DMS79 treated with DMSO at 0.1 percent for 48 hours (cell line): ENCODE data around the gene TRABD2B.

Experiments
- DNase-seq: peaks from one replicate; lab custom pipeline; 2025; lab: John Stamatoyannopoulos, UW

The TRABD2B gene

GRCh38 chr1:47757226-47757975, 239.8 kb downstream of the TRABD2B start:
- no peak for DNase-seq

DNA sequence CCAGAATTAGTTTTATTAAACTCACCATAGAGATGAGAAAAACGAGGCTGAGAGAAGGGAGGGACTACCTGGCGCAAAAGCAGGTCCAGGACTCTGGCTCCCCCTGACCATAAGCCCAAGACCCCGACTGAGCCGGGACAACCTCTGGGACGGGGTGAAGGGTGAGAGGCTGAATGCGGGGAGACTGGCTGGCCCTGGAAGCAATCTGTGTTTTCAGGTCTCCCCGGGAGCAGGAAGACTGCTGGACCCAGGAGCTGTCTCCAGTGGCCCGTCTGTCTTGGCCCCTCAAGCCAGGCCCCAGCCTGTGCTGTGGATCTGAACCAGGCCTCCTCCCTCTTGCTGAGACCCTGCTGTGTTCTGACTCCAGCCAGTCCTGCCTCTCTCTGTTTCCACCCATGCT, 240.8 kb downstream of the TRABD2B start:
- DNase-seq, result no peak

DNA sequence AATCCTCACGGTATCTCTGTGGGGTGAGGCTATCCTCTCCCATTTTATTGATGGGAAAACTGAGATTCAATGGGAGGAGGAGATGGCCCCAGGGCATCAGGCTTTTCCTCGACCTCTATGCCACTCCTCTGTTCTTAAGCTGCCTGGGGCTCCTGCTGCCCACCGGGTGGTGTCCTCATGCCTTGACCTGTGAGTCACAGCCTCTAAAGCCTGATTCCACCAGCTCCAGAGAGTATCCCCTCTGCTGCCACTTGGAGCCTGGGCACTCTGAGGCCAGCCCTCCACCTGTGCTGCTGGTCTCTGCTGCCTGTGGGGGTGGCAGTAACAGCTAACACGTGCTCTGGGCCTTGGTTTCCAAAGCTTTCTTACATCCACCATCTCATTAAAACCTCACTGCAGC, 241.2 kb downstream of the TRABD2B start:
- DNase-seq, result no peak

- DNase-seq, result no peak
Measured at GRCh38 chr1:47755101-47755990, 241.8 kb downstream of the TRABD2B start.

DNA sequence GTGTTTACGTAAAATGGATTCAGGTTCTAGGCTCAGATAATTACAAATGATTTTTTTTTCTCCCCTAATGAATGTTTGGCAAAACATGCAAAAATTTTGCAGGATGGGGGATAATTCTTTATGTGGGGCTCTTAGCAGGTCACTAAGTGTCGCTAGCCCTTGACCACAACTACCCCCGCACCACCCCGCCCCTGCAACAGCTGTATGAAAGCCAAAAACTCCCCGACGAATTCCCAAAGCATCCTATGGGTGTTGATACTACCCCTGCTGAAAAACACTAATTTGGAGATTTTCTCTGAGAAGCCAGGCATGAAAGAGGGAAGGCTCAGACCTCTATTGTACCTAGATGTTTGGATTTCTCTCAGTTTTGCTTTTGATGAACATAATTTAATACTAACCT, 243.0 kb downstream of the TRABD2B start:
- no peak for DNase-seq

DNA sequence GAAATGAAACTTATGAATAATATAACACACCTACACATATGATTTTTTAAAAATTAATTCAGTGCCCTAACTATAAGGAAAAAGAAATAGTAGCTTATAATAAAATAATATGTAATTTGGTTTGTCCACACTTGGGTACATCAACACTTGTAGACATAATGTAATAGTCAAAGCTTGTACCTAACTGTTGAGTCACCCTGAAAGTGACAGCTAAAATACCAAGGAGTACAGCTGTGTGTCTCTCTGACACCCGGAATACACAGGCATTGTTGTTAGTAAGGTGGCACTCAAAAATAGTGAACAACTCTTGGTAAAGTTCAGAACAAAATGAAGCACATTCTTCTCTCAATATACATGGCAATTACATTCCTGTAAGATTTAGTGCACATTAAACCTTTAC, 243.4 kb downstream of the TRABD2B start:
- DNase-seq, result no peak

GRCh38 chr1:47752559-47752958, 244.6 kb downstream of the TRABD2B start:
- DNase-seq, result no peak

- no peak for DNase-seq
Measured at GRCh38 chr1:47751996-47752451, 245.2 kb downstream of the TRABD2B start.

DNA sequence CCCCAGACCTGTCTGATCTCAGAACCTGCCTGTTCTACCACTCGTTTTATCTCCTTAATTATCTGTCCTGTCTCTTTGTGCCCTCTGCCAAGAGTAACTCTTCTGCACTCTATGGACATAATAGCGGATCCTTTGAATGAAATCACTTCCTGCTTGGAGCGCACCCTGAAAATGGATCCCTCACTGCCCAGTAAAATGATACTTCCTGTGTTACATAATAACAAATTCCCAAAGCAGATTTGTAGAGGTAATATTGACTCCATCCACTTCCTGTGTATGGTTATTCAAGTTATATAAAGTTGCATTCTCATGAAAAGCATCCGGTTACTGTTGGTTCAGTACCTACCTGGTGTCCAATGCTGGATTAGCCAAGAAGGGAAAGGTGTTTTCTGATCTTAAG, 246.0 kb downstream of the TRABD2B start:
- no peak for DNase-seq

DNA sequence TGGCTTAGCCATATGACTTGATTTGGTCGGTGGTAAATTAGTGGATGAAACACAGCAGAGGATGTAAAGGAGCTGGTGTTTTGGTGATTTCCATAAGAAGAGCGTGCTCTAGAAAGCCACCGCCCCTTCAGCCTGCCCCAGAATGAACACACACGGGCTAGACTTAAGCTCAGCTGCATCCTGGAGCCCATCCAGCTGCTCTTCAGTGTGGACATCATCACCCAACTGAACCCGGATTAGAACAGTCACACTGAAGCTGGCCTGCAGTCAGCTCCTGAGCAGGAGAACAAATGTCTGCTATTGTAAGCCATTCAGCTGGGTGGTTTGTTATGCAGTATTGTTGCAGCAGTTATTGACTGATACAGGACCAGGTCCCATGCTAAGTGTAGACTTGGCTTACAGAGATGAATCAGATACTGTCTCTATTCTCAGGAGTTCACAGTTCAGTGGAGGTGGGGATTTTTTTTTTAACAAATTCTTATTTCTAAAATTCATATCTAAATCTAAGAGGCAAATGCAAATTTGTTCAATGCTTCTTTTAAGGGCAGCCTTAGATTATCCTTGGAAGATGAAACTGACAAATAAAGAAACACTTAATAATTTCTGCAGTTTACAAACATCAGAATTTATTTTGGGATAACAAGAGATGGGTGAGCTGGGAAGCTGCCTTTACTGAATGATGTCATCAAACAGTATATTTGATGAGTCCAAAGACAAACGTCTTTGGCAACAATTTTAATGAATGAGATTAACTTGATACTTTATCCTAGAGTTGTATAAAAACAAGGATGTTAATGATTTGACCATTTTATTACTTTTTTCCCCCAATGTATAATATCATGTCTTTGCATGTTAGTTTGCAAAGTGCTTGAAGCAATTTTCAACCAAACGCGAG, 251.2 kb downstream of the TRABD2B start:
- DNase-seq, result no peak

GRCh38 chr1:47742890-47743760, 254.1 kb downstream of the TRABD2B start:
- DNase-seq, result no peak

- DNase-seq, result peak; percentile 38
Measured at GRCh38 chr1:47738560-47739182, 258.5 kb downstream of the TRABD2B start.

DNA sequence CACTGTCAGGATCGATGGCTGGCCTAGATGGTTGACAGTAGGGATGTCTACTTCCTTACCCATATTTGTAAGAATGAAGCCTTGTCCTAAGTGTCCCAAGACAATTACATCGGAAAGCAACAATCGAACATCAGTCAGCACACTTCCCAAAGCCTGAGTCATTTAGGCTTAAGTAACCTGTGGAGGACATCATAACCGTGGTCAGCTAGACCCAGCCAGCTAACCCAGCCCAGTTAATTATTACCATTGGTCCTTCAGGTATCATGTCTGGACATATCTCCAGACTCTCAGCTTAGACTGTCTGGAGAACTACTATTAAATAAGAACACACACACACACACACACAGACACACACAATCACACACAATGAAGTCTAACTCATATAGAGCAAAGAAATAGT, 264.7 kb downstream of the TRABD2B start:
- no peak for DNase-seq

DNA sequence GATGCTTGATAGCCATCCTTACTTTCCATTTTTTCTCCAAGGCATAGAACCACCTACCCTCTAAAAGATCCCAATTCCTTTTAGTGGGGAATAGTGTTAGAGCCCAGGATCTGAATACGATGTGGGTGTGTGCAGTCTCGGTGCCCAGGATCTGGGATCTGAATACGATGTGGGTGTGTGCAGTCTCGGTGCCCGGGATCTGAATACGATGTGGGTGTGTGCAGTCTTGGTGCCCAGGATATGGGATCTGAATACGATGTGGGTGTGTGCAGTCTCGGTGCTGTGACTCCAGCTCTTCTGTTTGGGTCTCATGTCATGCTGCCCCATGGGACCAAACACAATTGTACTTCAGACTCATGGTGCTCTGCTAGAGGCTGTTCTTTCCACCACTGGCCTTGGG, 265.5 kb downstream of the TRABD2B start:
- no peak for DNase-seq

- DNase-seq, result no peak
Measured at GRCh38 chr1:47729685-47730084, 267.5 kb downstream of the TRABD2B start.

DNA sequence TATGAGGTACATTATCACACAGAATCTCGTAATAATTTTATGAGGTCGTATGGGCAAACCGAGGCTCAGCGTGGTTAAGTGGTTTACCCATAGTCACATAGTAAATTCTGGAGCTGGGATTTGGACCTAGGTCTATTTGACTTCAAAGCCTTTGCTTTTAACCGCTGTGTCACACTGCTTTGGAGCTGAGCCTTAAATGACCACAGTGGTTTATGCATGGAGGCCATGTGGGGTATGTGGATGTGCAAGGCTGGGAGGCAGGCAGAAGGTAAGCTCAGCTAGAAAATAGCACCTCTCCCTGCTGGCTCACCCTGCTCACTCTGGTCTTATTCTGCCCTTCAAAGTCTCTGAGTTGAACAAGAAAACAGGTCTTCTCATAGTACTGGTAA, 269.5 kb downstream of the TRABD2B start:
- DNase-seq, result no peak

- no peak for DNase-seq
Measured at GRCh38 chr1:47727051-47727696, 270.0 kb downstream of the TRABD2B start.

GRCh38 chr1:47725992-47726855, 271.0 kb downstream of the TRABD2B start:
- DNase-seq, result peak; percentile 89

DNA sequence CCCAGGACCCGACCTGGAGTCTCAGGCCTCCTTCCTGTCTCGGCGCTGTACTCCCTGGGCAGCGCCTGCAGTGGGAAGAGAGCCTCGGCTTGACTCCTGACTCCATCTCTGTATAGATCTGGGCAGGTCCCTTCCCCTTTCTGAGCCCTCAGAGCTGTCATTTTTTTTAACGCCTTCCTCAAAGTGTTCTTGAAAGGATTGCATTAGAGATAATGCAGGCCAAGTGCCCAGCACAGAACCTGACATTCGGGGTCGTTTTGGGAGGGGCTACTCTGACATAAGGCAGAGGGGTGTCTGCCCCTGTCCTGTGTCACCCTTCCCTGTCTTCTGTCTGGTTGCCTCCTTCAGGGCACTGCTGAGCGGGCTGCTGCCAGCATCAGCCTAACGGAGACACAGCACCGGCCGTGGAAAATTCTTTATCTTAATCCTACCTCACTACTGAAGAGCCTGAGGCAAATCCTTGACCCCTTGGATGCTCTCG, 271.6 kb downstream of the TRABD2B start:
- DNase-seq, result peak; percentile 53
